NB4 (cell line): ENCODE results near the gene CCDC34.

ENCODE experiments used
- DNase-seq: peaks from one replicate; pipeline ENCODE4 v3.0.0; 2010; ENCODE audit warnings: low read depth
- H3K4me3 ChIP-seq: one replicate; pipeline ENCODE4 v1.5.1; 2011; ENCODE audit warnings: mild to moderate bottlenecking, low read depth, low read length, moderate library complexity
- CTCF ChIP-seq: IDR thresholded peaks from one replicate; pipeline ENCODE4 v1.5.1; 2012; ENCODE audit warnings: low read depth, low read length
- MYC ChIP-seq: IDR thresholded peaks from 2 replicates; pipeline ENCODE4 v1.6.1; 2011; ENCODE audit warnings: low read depth, low read length
- POLR2A ChIP-seq: IDR thresholded peaks from 2 replicates; pipeline ENCODE4 v1.6.1; 2011; ENCODE audit warnings: mild to moderate bottlenecking; ENCODE audit not compliant: insufficient read length; ENCODE audit errors: extremely low read depth
- TF ChIP-seq, protein P1 (sequence below): IDR thresholded peaks from 2 replicates; pipeline ENCODE4 v1.6.1; 2011; ENCODE audit warnings: low read depth, low read length

Gene CCDC34

GRCh38 chr11:27355575-27356104 is 7.4 kb downstream of the CCDC34 start:
- DNase-seq: no peak
- H3K4me3 ChIP-seq: no peak overlapping the region
- TF ChIP-seq CTCF (no peak), POLR2A (no peak), MYC (no peak)
- TF ChIP-seq, protein P1, sequence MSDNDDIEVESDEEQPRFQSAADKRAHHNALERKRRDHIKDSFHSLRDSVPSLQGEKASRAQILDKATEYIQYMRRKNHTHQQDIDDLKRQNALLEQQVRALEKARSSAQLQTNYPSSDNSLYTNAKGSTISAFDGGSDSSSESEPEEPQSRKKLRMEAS: no peak

GRCh38 chr11:27354359-27354965 is 8.6 kb downstream of the CCDC34 start:
- no peak for TF ChIP-seq POLR2A
- TF ChIP-seq, protein P1: no peak
- no peak for TF ChIP-seq MYC
- no peak for TF ChIP-seq CTCF
- no peak overlapping the region for H3K4me3 ChIP-seq
- DNase-seq: no peak

DNA sequence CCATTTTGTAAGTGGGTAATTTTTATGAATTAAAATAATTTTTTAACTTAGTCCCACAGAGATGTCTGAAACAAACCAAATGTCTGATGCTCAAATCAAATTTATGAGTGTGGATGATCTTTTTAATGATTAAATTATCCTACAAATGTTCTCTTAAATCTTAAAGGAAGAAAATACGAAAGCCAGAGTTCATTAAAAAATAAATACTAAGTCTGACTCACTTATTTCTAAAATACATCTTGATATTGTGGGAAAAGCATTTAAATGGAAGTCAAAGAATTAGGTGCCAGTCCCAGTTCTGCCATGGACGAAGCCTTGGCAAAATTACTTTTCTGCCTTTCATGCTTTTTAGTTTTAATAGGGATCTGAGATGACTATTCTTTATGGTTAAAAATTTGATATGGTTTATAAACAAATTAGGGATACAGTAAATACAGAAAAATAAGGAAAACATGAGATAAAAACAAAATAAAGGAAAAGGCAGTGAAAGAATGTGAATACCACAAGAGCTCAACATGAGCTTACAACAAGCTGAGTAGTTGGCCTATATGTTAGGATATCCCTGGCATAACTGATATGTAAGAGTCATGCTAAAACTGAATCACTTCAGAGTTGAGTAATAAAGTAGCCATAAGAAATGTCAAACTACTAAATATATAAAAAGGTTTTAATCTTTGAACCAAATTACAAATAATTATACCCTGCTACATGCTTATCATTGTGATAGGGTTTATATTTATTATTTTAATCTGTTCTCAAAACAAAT is 9.2 kb downstream of the CCDC34 start:
- H3K4me3 ChIP-seq: no peak overlapping the region
- no peak for DNase-seq
- TF ChIP-seq POLR2A (no peak), MYC (no peak), CTCF (no peak)
- TF ChIP-seq, protein P1: no peak

GRCh38 chr11:27352781-27353180 is 10.2 kb downstream of the CCDC34 start:
- no peak for DNase-seq
- TF ChIP-seq, protein P1: no peak
- TF ChIP-seq CTCF: no peak
- no peak for TF ChIP-seq MYC
- TF ChIP-seq POLR2A: no peak
- no peak overlapping the region for H3K4me3 ChIP-seq

- H3K4me3 ChIP-seq: no peak overlapping the region
- DNase-seq: no peak
- TF ChIP-seq CTCF: no peak
- TF ChIP-seq POLR2A: no peak
- TF ChIP-seq, protein P1: no peak
- TF ChIP-seq MYC: no peak
These were observed 12.5 kb downstream of the CCDC34 start for GRCh38 chr11:27350511-27350910.
